H1 (cell line): ENCODE measurements around the gene BORA. TPM values are rescaled to one million over a fixed set of nuclear protein-coding genes. Genes with fewer than 3 reads are reported as not detected.

Experiments used
- BRCA1 ChIP-seq: IDR thresholded peaks from 2 replicates; pipeline ENCODE4 v1.6.1; 2012; ENCODE audit warnings: low read depth, low read length, improper control_type of control experiment
- TEAD4 ChIP-seq: IDR thresholded peaks from 2 replicates; pipeline ENCODE4 v1.6.1; 2012; ENCODE audit warnings: low read depth, low read length, inconsistent platforms, mixed read lengths
- polyA plus RNA-seq, 7 experiments: library from polyadenylated mRNA; depleted of rRNA in 3 of 7; stranded (reverse) in 5 of 7; unstranded in 2 of 7; fragments of >200 nt in 5 of 7; fragments of 200-250 nt in 2 of 7; gene quantifications; 1 replicate in 5 of 7; 2 replicates in 1 of 7; 4 replicates in 1 of 7; pipeline versions ENCODE4 v1.2.1 to v1.2.3, GENCODE V29; 2011 to 2013; ENCODE audit warnings: missing spikeins in 2 of 7, mixed read lengths in 2 of 7
- total RNA-seq: library from RNA; stranded (reverse); fragmentation: NEBNext Ultra II Directional; extraction: Animal tissue kit (Norgen Biotek cat#: 25700); gene quantifications from 2 replicates; pipeline ENCODE4 v1.2.1, GENCODE V29; 2021

BORA gene
- total and polyA plus RNA-seq, 2 of the 8 experiments (the other 6 are each of a cell fraction or from before 2014, with no cell fraction given): 4.9 to 12.9 TPM

DNA sequence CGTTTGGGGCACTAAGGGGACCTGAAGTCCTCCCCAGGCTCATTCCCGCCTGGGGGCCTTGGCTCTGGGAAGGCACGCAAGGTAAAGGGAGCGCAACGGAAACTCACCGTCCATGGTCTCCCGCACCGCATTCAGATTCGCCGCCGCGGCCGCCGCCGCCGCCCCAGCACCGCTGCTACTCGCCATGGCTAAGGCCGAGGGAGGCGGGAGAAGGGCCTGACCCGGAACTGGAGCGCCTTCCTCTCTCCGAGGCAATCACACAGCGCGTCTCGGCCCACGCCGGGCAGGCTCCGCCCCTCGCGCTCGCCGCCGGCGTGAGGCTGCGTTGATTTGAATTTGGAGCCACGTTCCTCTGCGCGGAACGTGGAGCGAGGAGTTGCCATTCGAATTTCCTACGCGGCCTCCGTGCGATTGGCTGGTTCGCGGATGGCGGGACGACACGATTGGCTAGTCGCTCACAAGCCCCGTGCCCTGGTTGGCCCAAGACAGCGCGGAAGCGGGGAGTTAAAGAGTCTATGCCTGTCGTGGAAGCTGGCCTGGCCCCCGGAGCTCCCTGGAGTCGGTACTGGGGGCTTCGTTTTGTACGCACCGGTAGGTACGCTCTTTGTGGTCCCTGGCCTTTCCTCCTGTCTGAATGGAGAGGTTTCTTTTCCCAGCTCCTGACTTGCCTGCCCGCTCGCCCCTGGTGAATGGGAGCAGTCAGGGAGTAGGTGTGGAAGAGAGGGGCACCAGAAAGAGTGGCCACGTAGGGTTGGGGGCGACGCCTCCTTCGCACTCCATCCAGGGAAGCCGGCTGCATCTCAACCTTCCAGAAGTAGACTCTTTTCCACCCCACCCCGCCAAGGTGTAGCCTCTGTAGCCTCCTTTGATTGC, at the start of gene BORA, which contains the start of gene MZT1 (continued):
- TF ChIP-seq BRCA1 (no peak), TEAD4 (no peak)
- TF ChIP-seq, all 59 proteins: peak for 17
